HepG2 (cell line): ENCODE measurements around the gene CMPK2. TPM values are rescaled to one million over a fixed set of nuclear protein-coding genes. Genes with fewer than 3 reads are reported as not detected.
"Not testable (repeated sequence)": the region's sequence is repeated elsewhere in the genome, so short reads cannot be mapped to it uniquely, and the experiment has no call there.

ENCODE experiments used
- ATAC-seq: fragments of 200-7000 bp; cut with Tn5 transposase; 3 replicates; pipeline ENCODE4 v1.9.1; 2020; ENCODE audit warnings: mild to moderate bottlenecking, moderate library complexity
- BruUV-seq: library from RNA; stranded (reverse); fragments of 400-500 nt; replicated peaks from 2 replicates; lab custom pipeline; 2021; lab: Mats Ljungman, UMichigan
- CTCF ChIA-PET: fragments of 300-600 bp; formaldehyde crosslinking; extraction: SDS; loops from one replicate; lab custom pipeline; 2021; ENCODE audit warnings: low total read pairs, inconsistent platforms, low intra/inter-chr PET ratio; lab: Yijun Ruan, JAX
- POLR2A ChIA-PET: fragments of 350-600 bp; sonication (Branson Sonifier 250); formaldehyde crosslinking; loops from one replicate; lab custom pipeline; 2020; ENCODE audit warnings: antibody characterized with exemption, inconsistent platforms; lab: Yijun Ruan, JAX
- DNase-seq: peaks from one replicate; pipeline ENCODE4 v3.0.0-alpha.2; 2015; ENCODE audit warnings: low spot score
- FAIRE-seq: peaks from 3 replicates; lab custom pipeline; 2011; peaks lifted over from hg19 to GRCh38; lab: Jason Lieb, UNC
- H2AFZ ChIP-seq: one replicate; pipeline ENCODE4 v1.6.1; 2011; ENCODE audit warnings: low read length, inconsistent platforms
- H3K27ac ChIP-seq: fragments of 300-600 bp; 3 replicates; pipeline ENCODE4 v1.8.0; 2011; ENCODE audit warnings: mixed run types, mild to moderate bottlenecking, mixed read lengths, low read length, inconsistent platforms; ENCODE audit not compliant: insufficient read depth; ENCODE audit errors: extremely low read length
- H3K27me3 ChIP-seq, 2 experiments: fragments of 200-600 bp in 1 of 2; 2 replicates in 1 of 2; 3 replicates in 1 of 2; pipeline versions ENCODE4 v1.6.0 to v1.8.0; 2011; ENCODE audit warnings: low read length in 2 of 2, mild to moderate bottlenecking in 2 of 2, moderate library complexity in 2 of 2, inconsistent platforms in 1 of 2; ENCODE audit not compliant: insufficient read depth in 2 of 2, control insufficient read depth in 1 of 2
- H3K36me3 ChIP-seq, 2 experiments: fragments of 200-600 bp in 1 of 2; replicated peaks in 1 of 2; 2 replicates in 1 of 2; 3 replicates in 1 of 2; pipeline versions ENCODE4 v1.5.1 to v1.8.0; 2011; ENCODE audit warnings: low read length in 2 of 2, inconsistent platforms in 1 of 2; ENCODE audit not compliant: insufficient read depth in 2 of 2, control insufficient read depth in 1 of 2
- H3K4me1 ChIP-seq: 2 replicates; pipeline ENCODE4 v1.5.1; 2012; ENCODE audit warnings: low read length, inconsistent platforms; ENCODE audit not compliant: insufficient read depth
- H3K4me2 ChIP-seq: 2 replicates; pipeline ENCODE4 v1.6.0; 2011; ENCODE audit warnings: low read depth, low read length, inconsistent platforms
- H3K4me3 ChIP-seq, 3 experiments: fragments of 200-600 bp in 1 of 3; sonication (generic), shearing (Covaris generic) in 1 of 3; replicated peaks in 1 of 3; 2 replicates each; pipeline ENCODE4 v1.5.1; 2011 to 2016; ENCODE audit warnings: low read length in 3 of 3, inconsistent platforms in 2 of 3, low read depth in 2 of 3, mild to moderate bottlenecking in 2 of 3, control low read depth in 1 of 3, mixed read lengths in 1 of 3; ENCODE audit not compliant: insufficient read depth in 1 of 3
- H3K79me2 ChIP-seq: one replicate; pipeline ENCODE4 v1.6.1; 2011; ENCODE audit warnings: low read length, inconsistent platforms; ENCODE audit not compliant: insufficient read depth
- H3K9ac ChIP-seq: 2 replicates; pipeline ENCODE4 v1.6.0; 2011; ENCODE audit warnings: mild to moderate bottlenecking, low read depth, low read length, inconsistent platforms; ENCODE audit not compliant: insufficient read depth
- H3K9me3 ChIP-seq: 2 replicates; pipeline ENCODE4 v1.5.1; 2012; ENCODE audit warnings: mild to moderate bottlenecking, low read length
- H4K20me1 ChIP-seq: 2 replicates; pipeline ENCODE4 v1.6.0; 2011; ENCODE audit warnings: inconsistent platforms, mild to moderate bottlenecking, low read length, moderate library complexity; ENCODE audit not compliant: insufficient read depth
- ATF7 ChIP-seq, 2 experiments: fragments of 450-650 bp in 1 of 2; sonication (generic) in 1 of 2; formaldehyde crosslinking in 1 of 2; IDR thresholded peaks; 2 replicates each; pipeline versions ENCODE4 v1.4.0 to v1.6.1; 2016 to 2020; ENCODE audit warnings: antibody characterized with exemption in 1 of 2, mild to moderate bottlenecking in 1 of 2, missing genetic modification reagents in 1 of 2
- CEBPB ChIP-seq: IDR thresholded peaks from 2 replicates; pipeline ENCODE4 v1.6.1; 2011; ENCODE audit warnings: low read depth, low read length, improper control_type of control experiment, borderline replicate concordance
- RFXAP ChIP-seq: sonication (generic); formaldehyde crosslinking; IDR thresholded peaks from 2 replicates; pipeline ENCODE4 v1.4.0; 2020; ENCODE audit warnings: missing genetic modification reagents, borderline replicate concordance
- ZNF850 ChIP-seq: sonication (generic); formaldehyde crosslinking; conservative IDR thresholded peaks from 2 replicates; pipeline ENCODE4 v1.9.0; 2021; ENCODE audit warnings: mild to moderate bottlenecking, missing genetic modification reagents
- WGBS: methylation state at CpG from one replicate; pipeline ENCODE4 v1.1.6; 2017; ENCODE audit warnings: low lambda C conversion rate; 5-methylcytosine and 5-hydroxymethylcytosine counted together
- in situ Hi-C: cut with HindIII; loops from 2 replicates; pipeline ENCODE4 v1.10.0; 2017; ENCODE audit warnings: low pct_unique_long_range_greater_than_20kb; ENCODE audit not compliant: extremely low pct_ligation_motif_present
- intact Hi-C: fragments of 100-400 bp; cut with micrococcal nuclease; formaldehyde crosslinking; loops from one replicate; pipeline ENCODE4 v1.10.0; 2022; ENCODE audit not compliant: unreplicated experiment
- polyA plus RNA-seq, 8 experiments: library from polyadenylated mRNA; depleted of rRNA in 3 of 8; stranded (reverse) in 7 of 8; unstranded in 1 of 8; fragments of >200 nt; fragmentation: Illumina TruSeq in 4 of 8; extraction: Trizol in 4 of 8; gene quantifications; 2 replicates each; pipeline versions ENCODE4 v1.2.1 to v1.2.3, GENCODE V29; 2011 to 2016; ENCODE audit warnings: low read depth in 4 of 8, missing spikeins in 1 of 8, mixed read lengths in 1 of 8; ENCODE audit not compliant: insufficient read depth in 1 of 8
- total RNA-seq, 5 experiments: library from RNA; depleted of rRNA; stranded (reverse); fragments of >200 nt; fragmentation: Illumina TruSeq; extraction: Trizol; gene quantifications; 2 replicates each; pipeline ENCODE4 v1.2.3, GENCODE V29; 2016; ENCODE audit warnings: low read depth in 1 of 5

CMPK2 gene
- total and polyA plus RNA-seq, 2 of the 13 experiments (the other 11 are each of a cell fraction or from before 2014, with no cell fraction given): 0.04 to 1.0 TPM

DNA sequence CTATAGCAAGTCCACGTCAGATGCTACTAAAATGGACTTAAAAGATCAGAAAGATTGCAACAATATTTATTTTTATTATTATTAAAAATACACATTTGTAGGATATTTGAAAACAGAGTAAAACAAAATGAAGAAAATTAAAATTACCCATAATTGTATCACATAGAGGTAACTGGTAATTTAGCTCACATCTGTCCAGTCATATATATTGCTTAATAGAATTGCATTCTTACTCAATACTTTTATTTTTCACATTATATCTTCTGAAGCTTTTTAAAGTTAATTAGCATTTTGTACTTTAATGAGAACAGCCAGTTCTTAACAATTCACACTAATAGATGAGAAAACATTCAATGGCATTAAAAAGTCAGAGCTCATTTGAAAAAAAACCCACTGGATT, 40.0 kb upstream of the CMPK2 start:
- Histone ChIP-seq H3K9me3 (no peaks in the 10 kb centered on the region), H3K4me3 (no peak overlapping the region), H2AFZ (no peak overlapping the region), H3K27me3 (peaks cover 0 to 36% of the 10 kb centered on the region in 2 experiments; a peak in 2 of 5 replicates), H3K36me3 (no peaks in the 10 kb centered on the region), H4K20me1 (no peaks in the 10 kb centered on the region), H3K79me2 (no peaks in the 10 kb centered on the region), H3K4me2 (no peak overlapping the region), H3K27ac (no peak overlapping the region), H3K9ac (no peak overlapping the region), H3K4me1 (no peaks in the 10 kb centered on the region)
- ChIA-PET CTCF (no interaction called here), POLR2A (no interaction called here)
- intact Hi-C loops: no loop called here
- DNase-seq: no peak
- in situ Hi-C loops: no loop called here
- no peak for ATAC-seq
- no TSS peak for BruUV-seq
- WGBS: 44% methylated on average over 1 of the region's 1 CpG
- no peak for FAIRE-seq
- no peak for TF ChIP-seq ZNF850 (CRISPR knock-in tag)
- peak; percentile 66; the same call in 1 of the 2 replicates for TF ChIP-seq CEBPB
- no peak for TF ChIP-seq RFXAP (CRISPR knock-in tag)
- TF ChIP-seq, all 625 proteins: peak for 1

DNA sequence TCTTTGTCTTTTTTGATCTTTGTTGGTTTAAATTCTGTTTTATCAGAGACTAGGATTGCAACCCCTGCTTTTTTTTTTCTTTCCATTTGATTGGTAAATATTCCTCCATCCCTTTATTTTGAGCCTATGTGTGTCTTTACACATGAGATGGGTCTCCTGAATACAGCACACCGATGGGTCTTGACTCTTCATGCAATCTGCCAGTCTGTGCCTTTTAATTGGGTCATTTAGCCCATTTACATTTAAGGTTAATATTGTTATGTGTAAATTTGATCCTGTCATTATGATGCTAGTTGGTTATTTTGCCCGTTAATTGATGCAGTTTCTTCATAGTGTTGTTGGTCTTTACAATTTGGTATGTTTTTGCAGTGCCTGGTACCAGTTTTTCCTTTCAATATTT, 36.9 kb upstream of the CMPK2 start:
- H3K9ac ChIP-seq; BruUV-seq; FAIRE-seq; H3K4me1 ChIP-seq; intact Hi-C loops; H3K4me2 ChIP-seq; H4K20me1 ChIP-seq; in situ Hi-C loops; H3K36me3 ChIP-seq; H3K4me3 ChIP-seq; DNase-seq; CTCF ChIA-PET; ATAC-seq; H3K9me3 ChIP-seq; H3K79me2 ChIP-seq; H3K27ac ChIP-seq; H2AFZ ChIP-seq; POLR2A ChIA-PET; TF ChIP-seq ATF7 (CRISPR knock-in tag; IDR thresholded peaks at IDR 0.05): not testable (repeated sequence)
- H3K27me3 ChIP-seq: peaks cover 0 to 19% of the 10 kb centered on the region in 2 experiments; a peak in 2 of 5 replicates
- peak; percentile 78; the same call in 1 of the 2 replicates for TF ChIP-seq ATF7 (IDR thresholded peaks at IDR 0.05)
- 38% methylated on average over 2 of the region's 2 CpGs for WGBS
